ENCODE results near the gene BNC2.

BNC2 gene

GRCh38 chr9:16426716-16427115, 443.8 kb downstream of the BNC2 start:
- no peaks in the 10 kb centered on the region for H3K79me2 ChIP-seq (ENCODE audit: control insufficient read depth, insufficient read depth, low read length)
- H3K4me1 ChIP-seq (ENCODE audit: control insufficient read depth, low read depth, low read length): no peaks in the 10 kb centered on the region
- H3K27me3 ChIP-seq (ENCODE audit: insufficient read depth, low read length, poor library complexity): no peaks in the 10 kb centered on the region
- H3K23ac ChIP-seq (ENCODE audit: low read length): no peak overlapping the region
- H4K8ac ChIP-seq (ENCODE audit: low read depth, low read length): no peak overlapping the region
- no CpG with 5 or more reads among the region's 2 CpGs for WGBS (ENCODE audit: extremely low coverage, insufficient coverage, low lambda C conversion rate)
- no peak overlapping the region for H3K56ac ChIP-seq (ENCODE audit: low read length)
- no peak overlapping the region for H4K5ac ChIP-seq (ENCODE audit: low read length)
- H3K36me3 ChIP-seq (ENCODE audit: control insufficient read depth, insufficient read depth, low read length): no peaks in the 10 kb centered on the region
- no peak overlapping the region for H2BK120ac ChIP-seq (ENCODE audit: low read depth, low read length)
- no peak overlapping the region for H3K27ac ChIP-seq (ENCODE audit: low read depth, low read length)
- H2BK5ac ChIP-seq (ENCODE audit: low read length): no peak overlapping the region
- DNase-seq: no peak
- no peak overlapping the region for H3K18ac ChIP-seq (ENCODE audit: low read length)
- H3K4ac ChIP-seq (ENCODE audit: low read depth, low read length): no peak overlapping the region
- no peak overlapping the region for H3K4me3 ChIP-seq (ENCODE audit: low read length)
- no peaks in the 10 kb centered on the region for H3K79me1 ChIP-seq (ENCODE audit: low read length)
- no peak overlapping the region for H3K4me2 ChIP-seq (ENCODE audit: low read length)
- H3K9ac ChIP-seq (ENCODE audit: low read length): no peak overlapping the region
- H2AK5ac ChIP-seq (ENCODE audit: low read length): no peak overlapping the region
- H2BK15ac ChIP-seq (replicated peaks; ENCODE audit: low read depth): no peak overlapping the region

- Histone ChIP-seq H3K79me1 (ENCODE audit: low read length) (no peaks in the 10 kb centered on the region), H3K4me2 (ENCODE audit: low read length) (no peak overlapping the region), H4K8ac (ENCODE audit: low read depth, low read length) (no peak overlapping the region), H2BK120ac (ENCODE audit: low read depth, low read length) (no peak overlapping the region), H3K27ac (ENCODE audit: low read depth, low read length) (no peak overlapping the region), H2BK5ac (ENCODE audit: low read length) (no peak overlapping the region), H3K4ac (ENCODE audit: low read depth, low read length) (no peak overlapping the region), H2BK15ac (replicated peaks; ENCODE audit: low read depth) (no peak overlapping the region), H3K18ac (ENCODE audit: low read length) (no peak overlapping the region), H3K27me3 (ENCODE audit: insufficient read depth, low read length, poor library complexity) (no peaks in the 10 kb centered on the region), H3K79me2 (ENCODE audit: control insufficient read depth, insufficient read depth, low read length) (no peaks in the 10 kb centered on the region), H3K4me3 (ENCODE audit: low read length) (no peak overlapping the region), H3K23ac (ENCODE audit: low read length) (no peak overlapping the region), H3K36me3 (ENCODE audit: control insufficient read depth, insufficient read depth, low read length) (no peaks in the 10 kb centered on the region), H3K9ac (ENCODE audit: low read length) (no peak overlapping the region), H3K56ac (ENCODE audit: low read length) (no peak overlapping the region), H3K4me1 (ENCODE audit: control insufficient read depth, low read depth, low read length) (no peaks in the 10 kb centered on the region), H2AK5ac (ENCODE audit: low read length) (no peak overlapping the region), H4K5ac (ENCODE audit: low read length) (no peak overlapping the region)
- no CpG with 5 or more reads among the region's 8 CpGs for WGBS (ENCODE audit: extremely low coverage, insufficient coverage, low lambda C conversion rate)
- DNase-seq: peak; percentile 28
These were observed 444.8 kb downstream of the BNC2 start for GRCh38 chr9:16425562-16426231.

GRCh38 chr9:16422114-16422513, 448.4 kb downstream of the BNC2 start:
- no peaks in the 10 kb centered on the region for H3K36me3 ChIP-seq (ENCODE audit: control insufficient read depth, insufficient read depth, low read length)
- no peak overlapping the region for H3K27ac ChIP-seq (ENCODE audit: low read depth, low read length)
- no peaks in the 10 kb centered on the region for H3K4me1 ChIP-seq (ENCODE audit: control insufficient read depth, low read depth, low read length)
- H3K18ac ChIP-seq (ENCODE audit: low read length): no peak overlapping the region
- H3K4ac ChIP-seq (ENCODE audit: low read depth, low read length): no peak overlapping the region
- H2BK120ac ChIP-seq (ENCODE audit: low read depth, low read length): no peak overlapping the region
- no peak overlapping the region for H3K4me2 ChIP-seq (ENCODE audit: low read length)
- H4K8ac ChIP-seq (ENCODE audit: low read depth, low read length): no peak overlapping the region
- H2BK5ac ChIP-seq (ENCODE audit: low read length): no peak overlapping the region
- no peak for DNase-seq
- no peak overlapping the region for H3K23ac ChIP-seq (ENCODE audit: low read length)
- no peak overlapping the region for H4K5ac ChIP-seq (ENCODE audit: low read length)
- no peak overlapping the region for H2AK5ac ChIP-seq (ENCODE audit: low read length)
- no peak overlapping the region for H2BK15ac ChIP-seq (replicated peaks; ENCODE audit: low read depth)
- H3K79me2 ChIP-seq (ENCODE audit: control insufficient read depth, insufficient read depth, low read length): no peaks in the 10 kb centered on the region
- H3K9ac ChIP-seq (ENCODE audit: low read length): no peak overlapping the region
- no peak overlapping the region for H3K4me3 ChIP-seq (ENCODE audit: low read length)
- H3K79me1 ChIP-seq (ENCODE audit: low read length): no peaks in the 10 kb centered on the region
- no peaks in the 10 kb centered on the region for H3K27me3 ChIP-seq (ENCODE audit: insufficient read depth, low read length, poor library complexity)
- no CpG with 5 or more reads among the region's 5 CpGs for WGBS (ENCODE audit: extremely low coverage, insufficient coverage, low lambda C conversion rate)
- no peak overlapping the region for H3K56ac ChIP-seq (ENCODE audit: low read length)

- Histone ChIP-seq H3K27ac (ENCODE audit: low read depth, low read length) (no peak overlapping the region), H3K4me3 (ENCODE audit: low read length) (no peak overlapping the region), H3K4ac (ENCODE audit: low read depth, low read length) (no peak overlapping the region), H3K79me2 (ENCODE audit: control insufficient read depth, insufficient read depth, low read length) (no peaks in the 10 kb centered on the region), H2AK5ac (ENCODE audit: low read length) (no peak overlapping the region), H3K56ac (ENCODE audit: low read length) (no peak overlapping the region), H3K36me3 (ENCODE audit: control insufficient read depth, insufficient read depth, low read length) (no peaks in the 10 kb centered on the region), H4K8ac (ENCODE audit: low read depth, low read length) (no peak overlapping the region), H2BK5ac (ENCODE audit: low read length) (no peak overlapping the region), H3K4me1 (ENCODE audit: control insufficient read depth, low read depth, low read length) (no peaks in the 10 kb centered on the region), H3K23ac (ENCODE audit: low read length) (no peak overlapping the region), H3K18ac (ENCODE audit: low read length) (no peak overlapping the region), H3K27me3 (ENCODE audit: insufficient read depth, low read length, poor library complexity) (no peaks in the 10 kb centered on the region), H3K4me2 (ENCODE audit: low read length) (no peak overlapping the region), H3K79me1 (ENCODE audit: low read length) (no peaks in the 10 kb centered on the region), H2BK120ac (ENCODE audit: low read depth, low read length) (no peak overlapping the region), H3K9ac (ENCODE audit: low read length) (no peak overlapping the region), H2BK15ac (replicated peaks; ENCODE audit: low read depth) (no peak overlapping the region), H4K5ac (ENCODE audit: low read length) (no peak overlapping the region)
- WGBS (ENCODE audit: extremely low coverage, insufficient coverage, low lambda C conversion rate): no CpG with 5 or more reads among the region's 7 CpGs
- peak; percentile 79 for DNase-seq
These were observed 448.9 kb downstream of the BNC2 start for GRCh38 chr9:16421532-16421931.

- H2BK120ac ChIP-seq (ENCODE audit: low read depth, low read length): no peak overlapping the region
- DNase-seq: no peak
- H3K9ac ChIP-seq (ENCODE audit: low read length): no peak overlapping the region
- H4K5ac ChIP-seq (ENCODE audit: low read length): no peak overlapping the region
- H3K4me2 ChIP-seq (ENCODE audit: low read length): no peak overlapping the region
- H3K27me3 ChIP-seq (ENCODE audit: insufficient read depth, low read length, poor library complexity): no peaks in the 10 kb centered on the region
- H2BK5ac ChIP-seq (ENCODE audit: low read length): no peak overlapping the region
- no peak overlapping the region for H3K4me3 ChIP-seq (ENCODE audit: low read length)
- H2BK15ac ChIP-seq (replicated peaks; ENCODE audit: low read depth): no peak overlapping the region
- H2AK5ac ChIP-seq (ENCODE audit: low read length): no peak overlapping the region
- WGBS (ENCODE audit: extremely low coverage, insufficient coverage, low lambda C conversion rate): no CpG with 5 or more reads among the region's 12 CpGs
- H3K36me3 ChIP-seq (ENCODE audit: control insufficient read depth, insufficient read depth, low read length): no peaks in the 10 kb centered on the region
- H3K56ac ChIP-seq (ENCODE audit: low read length): no peak overlapping the region
- no peaks in the 10 kb centered on the region for H3K79me1 ChIP-seq (ENCODE audit: low read length)
- H3K4me1 ChIP-seq (ENCODE audit: control insufficient read depth, low read depth, low read length): no peaks in the 10 kb centered on the region
- no peak overlapping the region for H3K27ac ChIP-seq (ENCODE audit: low read depth, low read length)
- H3K79me2 ChIP-seq (ENCODE audit: control insufficient read depth, insufficient read depth, low read length): no peaks in the 10 kb centered on the region
- no peak overlapping the region for H3K4ac ChIP-seq (ENCODE audit: low read depth, low read length)
- H3K18ac ChIP-seq (ENCODE audit: low read length): no peak overlapping the region
- no peak overlapping the region for H4K8ac ChIP-seq (ENCODE audit: low read depth, low read length)
- no peak overlapping the region for H3K23ac ChIP-seq (ENCODE audit: low read length)
These were observed 451.3 kb downstream of the BNC2 start for GRCh38 chr9:16419124-16419523.

GRCh38 chr9:16418721-16419120, 451.7 kb downstream of the BNC2 start:
- Histone ChIP-seq H3K9ac (ENCODE audit: low read length) (no peak overlapping the region), H3K79me1 (ENCODE audit: low read length) (no peaks in the 10 kb centered on the region), H3K23ac (ENCODE audit: low read length) (no peak overlapping the region), H2BK5ac (ENCODE audit: low read length) (no peak overlapping the region), H3K18ac (ENCODE audit: low read length) (no peak overlapping the region), H3K27ac (ENCODE audit: low read depth, low read length) (no peak overlapping the region), H3K36me3 (ENCODE audit: control insufficient read depth, insufficient read depth, low read length) (no peaks in the 10 kb centered on the region), H4K5ac (ENCODE audit: low read length) (no peak overlapping the region), H3K4ac (ENCODE audit: low read depth, low read length) (no peak overlapping the region), H2BK120ac (ENCODE audit: low read depth, low read length) (no peak overlapping the region), H3K79me2 (ENCODE audit: control insufficient read depth, insufficient read depth, low read length) (no peaks in the 10 kb centered on the region), H3K4me1 (ENCODE audit: control insufficient read depth, low read depth, low read length) (no peaks in the 10 kb centered on the region), H2AK5ac (ENCODE audit: low read length) (no peak overlapping the region), H3K27me3 (ENCODE audit: insufficient read depth, low read length, poor library complexity) (no peaks in the 10 kb centered on the region), H3K4me3 (ENCODE audit: low read length) (no peak overlapping the region), H3K56ac (ENCODE audit: low read length) (no peak overlapping the region), H4K8ac (ENCODE audit: low read depth, low read length) (no peak overlapping the region), H3K4me2 (ENCODE audit: low read length) (no peak overlapping the region), H2BK15ac (replicated peaks; ENCODE audit: low read depth) (no peak overlapping the region)
- no peak for DNase-seq
- no CpG with 5 or more reads among the region's 6 CpGs for WGBS (ENCODE audit: extremely low coverage, insufficient coverage, low lambda C conversion rate)
